GM12801 (cell line): ENCODE data around the gene ANO10.

Experiments
- TF ChIP-seq, protein P1 (sequence below): IDR thresholded peaks from one replicate; pipeline ENCODE4 v1.5.1; 2011; ENCODE audit warnings: control low read depth; ENCODE audit not compliant: insufficient read length; ENCODE audit errors: extremely low read depth

The ANO10 gene

DNA sequence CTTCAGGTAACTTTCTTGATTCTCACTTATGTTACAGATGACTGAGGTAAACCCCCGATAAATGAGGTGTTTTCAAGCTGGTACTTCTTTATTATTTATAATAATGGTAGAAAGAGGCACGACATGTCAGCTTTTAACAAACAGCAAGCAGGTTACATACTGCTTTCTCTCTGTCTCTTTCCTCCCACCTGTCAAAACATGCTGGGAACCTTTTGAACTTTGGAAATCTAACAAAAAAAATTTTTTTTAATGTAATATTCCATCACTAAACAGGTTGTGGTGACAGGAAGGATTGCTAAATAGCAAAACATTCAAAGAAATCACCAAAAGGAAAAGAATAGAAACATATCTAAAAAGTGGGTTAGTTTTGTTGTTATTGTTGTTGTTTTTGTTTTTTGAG lies 48.2 kb downstream of the ANO10 start:
- TF ChIP-seq, protein P1, sequence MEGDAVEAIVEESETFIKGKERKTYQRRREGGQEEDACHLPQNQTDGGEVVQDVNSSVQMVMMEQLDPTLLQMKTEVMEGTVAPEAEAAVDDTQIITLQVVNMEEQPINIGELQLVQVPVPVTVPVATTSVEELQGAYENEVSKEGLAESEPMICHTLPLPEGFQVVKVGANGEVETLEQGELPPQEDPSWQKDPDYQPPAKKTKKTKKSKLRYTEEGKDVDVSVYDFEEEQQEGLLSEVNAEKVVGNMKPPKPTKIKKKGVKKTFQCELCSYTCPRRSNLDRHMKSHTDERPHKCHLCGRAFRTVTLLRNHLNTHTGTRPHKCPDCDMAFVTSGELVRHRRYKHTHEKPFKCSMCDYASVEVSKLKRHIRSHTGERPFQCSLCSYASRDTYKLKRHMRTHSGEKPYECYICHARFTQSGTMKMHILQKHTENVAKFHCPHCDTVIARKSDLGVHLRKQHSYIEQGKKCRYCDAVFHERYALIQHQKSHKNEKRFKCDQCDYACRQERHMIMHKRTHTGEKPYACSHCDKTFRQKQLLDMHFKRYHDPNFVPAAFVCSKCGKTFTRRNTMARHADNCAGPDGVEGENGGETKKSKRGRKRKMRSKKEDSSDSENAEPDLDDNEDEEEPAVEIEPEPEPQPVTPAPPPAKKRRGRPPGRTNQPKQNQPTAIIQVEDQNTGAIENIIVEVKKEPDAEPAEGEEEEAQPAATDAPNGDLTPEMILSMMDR: no peak

DNA sequence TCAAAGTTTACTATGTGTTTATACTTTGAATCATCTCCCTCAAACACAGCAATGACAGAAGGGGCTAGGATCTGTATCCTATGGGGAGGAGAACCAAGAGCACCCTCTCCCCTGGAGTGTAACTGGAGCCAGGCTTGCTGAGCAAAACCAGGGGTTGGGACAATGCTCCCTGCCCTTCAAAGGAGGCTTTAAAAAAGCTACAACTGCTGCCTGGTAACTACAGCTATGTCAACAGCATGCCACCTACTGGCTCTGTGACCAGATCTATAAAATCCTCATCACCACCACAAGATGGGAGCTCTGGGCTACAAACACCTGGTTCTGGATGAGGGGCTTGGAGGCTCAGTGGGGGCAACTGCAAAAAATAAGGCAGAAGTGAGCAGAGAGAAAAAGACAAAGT lies 61.9 kb downstream of the ANO10 start:
- TF ChIP-seq, protein P1: no peak

DNA sequence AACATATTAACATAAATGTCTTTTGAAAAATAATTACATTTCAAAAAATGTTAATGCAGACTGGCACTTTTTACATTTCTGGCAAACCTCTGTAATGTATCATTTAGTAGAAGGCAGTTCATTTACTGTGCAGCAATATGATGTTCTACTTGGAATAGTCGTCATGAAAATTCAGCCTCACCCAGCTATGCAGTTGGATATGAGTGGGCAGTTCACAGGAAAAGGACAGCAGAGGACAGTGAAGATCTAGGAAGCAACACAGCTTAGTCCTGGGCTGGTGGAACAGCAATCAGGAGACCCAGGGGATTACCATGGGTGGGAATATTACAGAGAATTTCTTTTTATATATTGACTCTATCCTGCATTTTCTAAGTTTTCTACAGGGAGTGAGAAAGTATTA lies 63.6 kb downstream of the ANO10 start:
- TF ChIP-seq, protein P1: no peak

DNA sequence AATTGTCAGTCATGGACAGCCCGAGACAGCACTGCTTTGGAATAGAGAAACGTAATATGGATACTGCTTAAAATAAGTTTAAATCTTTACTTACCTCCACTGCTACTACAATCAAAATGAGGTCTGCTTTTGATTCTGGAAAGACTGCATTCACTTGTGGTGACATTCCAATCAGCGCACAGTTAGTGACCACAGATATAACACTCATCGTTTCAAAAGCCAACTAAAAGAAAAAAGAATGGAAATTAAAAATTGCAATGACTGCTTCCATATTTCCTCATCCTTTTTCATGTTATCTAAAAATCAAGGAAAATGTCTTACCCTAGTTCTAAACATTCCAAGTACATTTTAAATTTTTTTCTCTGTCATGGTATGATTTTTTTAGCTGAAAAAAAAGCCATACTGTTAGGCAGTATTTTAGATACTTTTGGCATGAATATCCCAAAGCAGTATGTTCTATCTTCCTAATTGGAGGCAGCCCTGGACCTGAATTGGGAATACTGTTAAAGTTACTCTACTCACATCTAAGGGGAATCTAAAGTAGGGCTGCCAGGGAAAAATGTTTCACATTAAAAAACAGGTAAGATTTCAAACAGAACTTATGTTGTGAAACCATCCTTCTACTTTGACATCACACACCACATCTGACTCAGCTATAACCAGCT lies 72.1 kb downstream of the ANO10 start:
- TF ChIP-seq, protein P1: no peak

DNA sequence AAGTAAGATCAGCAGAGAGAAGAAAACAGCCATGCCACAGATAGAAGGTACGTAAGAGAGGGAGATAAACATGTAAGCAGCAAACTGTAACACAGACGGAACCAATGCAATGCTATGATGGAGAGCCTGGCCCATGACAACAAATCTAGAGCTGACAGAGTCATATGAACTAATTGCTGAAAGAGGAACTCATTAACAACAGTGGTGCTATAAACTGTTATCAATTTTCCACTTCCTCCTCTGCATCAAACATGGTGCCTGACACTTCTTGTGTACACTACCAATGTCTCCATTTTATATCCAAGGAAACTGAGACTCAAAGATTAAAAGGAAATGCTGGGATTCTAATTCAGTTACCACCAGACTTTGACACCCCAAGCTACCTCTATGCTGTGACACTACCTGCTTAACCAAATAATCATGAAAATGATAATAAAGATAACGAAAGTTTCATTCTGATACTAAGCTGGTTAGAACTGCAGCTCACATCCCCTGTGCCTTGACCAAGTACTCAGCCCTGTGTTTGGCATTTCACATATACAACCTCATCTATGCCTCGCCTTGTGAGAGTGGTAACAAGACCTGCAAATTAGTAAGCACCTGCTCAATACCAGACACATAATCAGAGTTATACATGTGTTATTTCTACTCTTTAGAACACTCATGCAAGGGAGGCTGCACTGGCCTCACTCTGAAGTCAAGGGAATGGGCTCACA lies 79.3 kb downstream of the ANO10 start:
- TF ChIP-seq, protein P1: no peak

DNA sequence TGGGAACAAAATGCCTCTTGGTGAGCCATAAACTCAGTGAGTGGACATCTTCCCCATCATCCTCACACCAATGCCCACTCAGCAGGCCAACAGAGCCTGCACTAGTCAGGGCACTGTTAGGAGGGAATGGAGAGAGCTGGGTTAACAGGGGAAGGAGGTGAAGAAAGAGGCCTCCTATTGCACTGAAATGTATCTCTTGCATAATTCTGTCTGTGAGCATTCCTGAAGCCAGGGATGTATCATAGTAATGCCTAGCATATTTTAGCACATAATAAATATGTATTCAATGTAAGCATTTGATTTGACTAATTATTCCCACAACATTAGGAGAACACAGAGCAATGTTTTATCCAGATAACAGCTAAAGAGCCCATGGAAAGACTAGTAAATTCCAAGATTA lies 81.2 kb downstream of the ANO10 start:
- TF ChIP-seq, protein P1: no peak

DNA sequence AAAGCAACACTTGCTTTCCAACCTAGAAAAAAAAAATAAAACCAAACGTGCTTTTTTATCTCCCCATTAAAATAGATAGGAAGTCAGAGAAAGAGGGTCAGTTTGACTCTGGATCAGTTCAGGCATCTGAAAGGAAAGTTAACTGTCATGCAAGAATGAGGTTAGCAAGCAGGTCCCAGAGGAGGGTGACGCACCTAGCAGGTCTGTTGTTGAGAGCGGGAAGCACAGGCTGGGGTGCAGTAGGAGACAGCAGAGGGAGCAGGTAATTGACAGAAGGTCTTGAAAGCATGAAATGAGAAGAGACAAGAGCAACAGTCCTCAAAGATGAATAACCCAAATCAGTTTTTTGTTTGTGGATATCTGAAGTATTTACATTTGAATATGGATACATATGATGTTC lies 82.5 kb downstream of the ANO10 start:
- TF ChIP-seq, protein P1: no peak
